HEK293 (cell line): ENCODE results near the gene GDF2.

ENCODE experiments used
- CTCF ChIA-PET: fragments of 350-600 bp; formaldehyde crosslinking; extraction: SDS; loops from one replicate; lab custom pipeline; 2021; ENCODE audit warnings: antibody characterized with exemption; lab: Yijun Ruan, JAX
- POLR2A ChIA-PET: fragments of 300-600 bp; formaldehyde crosslinking; extraction: SDS; loops from one replicate; lab custom pipeline; 2020; ENCODE audit warnings: antibody characterized with exemption, inconsistent platforms; lab: Yijun Ruan, JAX
- H3K27ac ChIP-seq: fragments of 200-500 bp; sonication (Bioruptor generic); 2 replicates; pipeline ENCODE4 v1.5.1; 2014; ENCODE audit warnings: low read depth, low read length, control low read depth, inconsistent platforms; ENCODE audit errors: extremely low read depth
- H3K36me3 ChIP-seq, 2 experiments: fragments of 200-500 bp in 1 of 2; sonication (Bioruptor generic) in 1 of 2; 1 replicate in 1 of 2; 2 replicates in 1 of 2; pipeline ENCODE4 v1.5.1; 2014 to 2017; ENCODE audit warnings: inconsistent platforms in 2 of 2, low read length in 2 of 2; ENCODE audit not compliant: control insufficient read depth in 2 of 2, insufficient read depth in 1 of 2
- H3K4me1 ChIP-seq: fragments of 200-500 bp; sonication (Bioruptor generic); 2 replicates; pipeline ENCODE4 v1.5.1; 2014; ENCODE audit warnings: mild to moderate bottlenecking, low read length, inconsistent platforms; ENCODE audit not compliant: control insufficient read depth, insufficient read depth
- H3K4me3 ChIP-seq: 2 replicates; pipeline ENCODE4 v1.5.1; 2011; ENCODE audit warnings: low read depth, mild to moderate bottlenecking, control low read depth, low read length, moderate library complexity
- H3K9me3 ChIP-seq: fragments of 200-500 bp; sonication (Bioruptor generic); 2 replicates; pipeline ENCODE4 v1.5.1; 2014; ENCODE audit warnings: low read depth, low read length, inconsistent platforms; ENCODE audit not compliant: control insufficient read depth, insufficient read depth
- SCRT2 ChIP-seq: fragments of 450-650 bp; formaldehyde crosslinking; IDR thresholded peaks from 2 replicates; pipeline ENCODE4 v1.5.1; 2016; ENCODE audit warnings: missing biosample characterization, missing genetic modification characterization
- ZBTB7A ChIP-seq: fragments of 450-650 bp; formaldehyde crosslinking; IDR thresholded peaks from 2 replicates; pipeline ENCODE4 v1.5.1; 2016; ENCODE audit warnings: low read depth, missing biosample characterization, missing genetic modification characterization
- ZNF26 ChIP-seq: fragments of 450-650 bp; formaldehyde crosslinking; IDR thresholded peaks from 2 replicates; pipeline ENCODE4 v1.5.1; 2016; ENCODE audit warnings: missing biosample characterization, missing genetic modification characterization
- ZNF335 ChIP-seq: fragments of 450-650 bp; formaldehyde crosslinking; conservative IDR thresholded peaks from 2 replicates; pipeline ENCODE4 v1.5.1; 2016; ENCODE audit warnings: missing biosample characterization, missing genetic modification characterization
- ZNF555 ChIP-seq: fragments of 450-650 bp; formaldehyde crosslinking; conservative IDR thresholded peaks from 2 replicates; pipeline ENCODE4 v1.5.1; 2017; ENCODE audit warnings: missing biosample characterization, mild to moderate bottlenecking, missing genetic modification characterization, inconsistent platforms
- ZNF558 ChIP-seq: fragments of 450-650 bp; formaldehyde crosslinking; IDR thresholded peaks from 2 replicates; pipeline ENCODE4 v1.5.1; 2016; ENCODE audit warnings: missing biosample characterization, missing genetic modification characterization
- ZNF692 ChIP-seq: fragments of 450-650 bp; formaldehyde crosslinking; IDR thresholded peaks from 2 replicates; pipeline ENCODE4 v1.5.1; 2016; ENCODE audit warnings: missing biosample characterization, missing genetic modification characterization
- TF ChIP-seq, protein P1 (sequence below): sonication (generic); formaldehyde crosslinking; IDR thresholded peaks from 2 replicates; pipeline ENCODE4 v1.8.1; 2022; ENCODE audit warnings: mild to moderate bottlenecking, moderate library complexity, missing genetic modification reagents
- TF ChIP-seq, protein P2 (sequence below): fragments of 450-650 bp; formaldehyde crosslinking; IDR thresholded peaks from 2 replicates; pipeline ENCODE4 v1.5.1; 2016; ENCODE audit warnings: missing biosample characterization, missing genetic modification characterization, borderline replicate concordance

GDF2 gene

GRCh38 chr10:47365431-47366180, 43.4 kb downstream of the GDF2 start:
- TF ChIP-seq ZBTB7A (tag by site-specific recombination) = no peak
- TF ChIP-seq ZNF558 = no peak
- TF ChIP-seq ZNF555 (tag by site-specific recombination) = no peak
- no peak for TF ChIP-seq SCRT2 (tag by site-specific recombination)
- no peak for TF ChIP-seq ZNF692 (tag by site-specific recombination)
- TF ChIP-seq, protein P1, sequence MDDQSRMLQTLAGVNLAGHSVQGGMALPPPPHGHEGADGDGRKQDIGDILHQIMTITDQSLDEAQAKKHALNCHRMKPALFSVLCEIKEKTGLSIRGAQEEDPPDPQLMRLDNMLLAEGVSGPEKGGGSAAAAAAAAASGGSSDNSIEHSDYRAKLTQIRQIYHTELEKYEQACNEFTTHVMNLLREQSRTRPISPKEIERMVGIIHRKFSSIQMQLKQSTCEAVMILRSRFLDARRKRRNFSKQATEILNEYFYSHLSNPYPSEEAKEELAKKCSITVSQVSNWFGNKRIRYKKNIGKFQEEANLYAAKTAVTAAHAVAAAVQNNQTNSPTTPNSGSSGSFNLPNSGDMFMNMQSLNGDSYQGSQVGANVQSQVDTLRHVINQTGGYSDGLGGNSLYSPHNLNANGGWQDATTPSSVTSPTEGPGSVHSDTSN (CRISPR knock-in tag) = no peak
- Histone ChIP-seq H3K4me1 (no peaks in the 10 kb centered on the region), H3K4me3 (no peak overlapping the region), H3K27ac (no peak overlapping the region), H3K9me3 (no peaks in the 10 kb centered on the region), H3K36me3 (no peaks in the 10 kb centered on the region)
- CTCF ChIA-PET = interaction anchor here (0.8 to 1.7 kb wide), 3 partner anchors 12 to 25 kb away, joined by 3 to 6 read pairs (median 3); no protein-coding TSS in a partner anchor
- POLR2A ChIA-PET = interaction anchor here (1.5 kb wide), 1 partner anchor 19 kb away, joined by 5 read pairs; the partner anchor contains the start of gene ZNF488

GRCh38 chr10:47366181-47366631, 44.0 kb downstream of the GDF2 start:
- no peaks in the 10 kb centered on the region for H3K36me3 ChIP-seq
- no peak overlapping the region for H3K27ac ChIP-seq
- TF ChIP-seq ZNF26 (tag by site-specific recombination) = no peak
- TF ChIP-seq ZNF335 = no peak
- TF ChIP-seq ZNF692 (tag by site-specific recombination) = no peak
- TF ChIP-seq, protein P2, sequence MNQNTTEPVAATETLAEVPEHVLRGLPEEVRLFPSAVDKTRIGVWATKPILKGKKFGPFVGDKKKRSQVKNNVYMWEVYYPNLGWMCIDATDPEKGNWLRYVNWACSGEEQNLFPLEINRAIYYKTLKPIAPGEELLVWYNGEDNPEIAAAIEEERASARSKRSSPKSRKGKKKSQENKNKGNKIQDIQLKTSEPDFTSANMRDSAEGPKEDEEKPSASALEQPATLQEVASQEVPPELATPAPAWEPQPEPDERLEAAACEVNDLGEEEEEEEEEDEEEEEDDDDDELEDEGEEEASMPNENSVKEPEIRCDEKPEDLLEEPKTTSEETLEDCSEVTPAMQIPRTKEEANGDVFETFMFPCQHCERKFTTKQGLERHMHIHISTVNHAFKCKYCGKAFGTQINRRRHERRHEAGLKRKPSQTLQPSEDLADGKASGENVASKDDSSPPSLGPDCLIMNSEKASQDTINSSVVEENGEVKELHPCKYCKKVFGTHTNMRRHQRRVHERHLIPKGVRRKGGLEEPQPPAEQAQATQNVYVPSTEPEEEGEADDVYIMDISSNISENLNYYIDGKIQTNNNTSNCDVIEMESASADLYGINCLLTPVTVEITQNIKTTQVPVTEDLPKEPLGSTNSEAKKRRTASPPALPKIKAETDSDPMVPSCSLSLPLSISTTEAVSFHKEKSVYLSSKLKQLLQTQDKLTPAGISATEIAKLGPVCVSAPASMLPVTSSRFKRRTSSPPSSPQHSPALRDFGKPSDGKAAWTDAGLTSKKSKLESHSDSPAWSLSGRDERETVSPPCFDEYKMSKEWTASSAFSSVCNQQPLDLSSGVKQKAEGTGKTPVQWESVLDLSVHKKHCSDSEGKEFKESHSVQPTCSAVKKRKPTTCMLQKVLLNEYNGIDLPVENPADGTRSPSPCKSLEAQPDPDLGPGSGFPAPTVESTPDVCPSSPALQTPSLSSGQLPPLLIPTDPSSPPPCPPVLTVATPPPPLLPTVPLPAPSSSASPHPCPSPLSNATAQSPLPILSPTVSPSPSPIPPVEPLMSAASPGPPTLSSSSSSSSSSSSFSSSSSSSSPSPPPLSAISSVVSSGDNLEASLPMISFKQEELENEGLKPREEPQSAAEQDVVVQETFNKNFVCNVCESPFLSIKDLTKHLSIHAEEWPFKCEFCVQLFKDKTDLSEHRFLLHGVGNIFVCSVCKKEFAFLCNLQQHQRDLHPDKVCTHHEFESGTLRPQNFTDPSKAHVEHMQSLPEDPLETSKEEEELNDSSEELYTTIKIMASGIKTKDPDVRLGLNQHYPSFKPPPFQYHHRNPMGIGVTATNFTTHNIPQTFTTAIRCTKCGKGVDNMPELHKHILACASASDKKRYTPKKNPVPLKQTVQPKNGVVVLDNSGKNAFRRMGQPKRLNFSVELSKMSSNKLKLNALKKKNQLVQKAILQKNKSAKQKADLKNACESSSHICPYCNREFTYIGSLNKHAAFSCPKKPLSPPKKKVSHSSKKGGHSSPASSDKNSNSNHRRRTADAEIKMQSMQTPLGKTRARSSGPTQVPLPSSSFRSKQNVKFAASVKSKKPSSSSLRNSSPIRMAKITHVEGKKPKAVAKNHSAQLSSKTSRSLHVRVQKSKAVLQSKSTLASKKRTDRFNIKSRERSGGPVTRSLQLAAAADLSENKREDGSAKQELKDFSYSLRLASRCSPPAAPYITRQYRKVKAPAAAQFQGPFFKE (tag by site-specific recombination) = no peak
- TF ChIP-seq, all 188 proteins: peak for 0
- H3K4me3 ChIP-seq = no peak overlapping the region
- H3K4me1 ChIP-seq = no peaks in the 10 kb centered on the region
- ChIA-PET POLR2A (no interaction called here), CTCF (interaction anchor here (1.1 to 1.7 kb wide), 2 partner anchors 11 to 26 kb away, joined by 3 to 6 read pairs; no protein-coding TSS in a partner anchor)
- no peaks in the 10 kb centered on the region for H3K9me3 ChIP-seq
